HG02970 (cell line): Measurements from ENCODE around the gene CTSE.

Source experiments
- ATAC-seq: cut with Tn5 transposase; IDR thresholded peaks from one replicate; pipeline ENCODE4 v1.9.1; 2021; ENCODE audit warnings: mild to moderate bottlenecking, moderate library complexity, moderate number of reproducible peaks; ENCODE audit not compliant: unreplicated experiment, low FRiP score

Gene CTSE

DNA sequence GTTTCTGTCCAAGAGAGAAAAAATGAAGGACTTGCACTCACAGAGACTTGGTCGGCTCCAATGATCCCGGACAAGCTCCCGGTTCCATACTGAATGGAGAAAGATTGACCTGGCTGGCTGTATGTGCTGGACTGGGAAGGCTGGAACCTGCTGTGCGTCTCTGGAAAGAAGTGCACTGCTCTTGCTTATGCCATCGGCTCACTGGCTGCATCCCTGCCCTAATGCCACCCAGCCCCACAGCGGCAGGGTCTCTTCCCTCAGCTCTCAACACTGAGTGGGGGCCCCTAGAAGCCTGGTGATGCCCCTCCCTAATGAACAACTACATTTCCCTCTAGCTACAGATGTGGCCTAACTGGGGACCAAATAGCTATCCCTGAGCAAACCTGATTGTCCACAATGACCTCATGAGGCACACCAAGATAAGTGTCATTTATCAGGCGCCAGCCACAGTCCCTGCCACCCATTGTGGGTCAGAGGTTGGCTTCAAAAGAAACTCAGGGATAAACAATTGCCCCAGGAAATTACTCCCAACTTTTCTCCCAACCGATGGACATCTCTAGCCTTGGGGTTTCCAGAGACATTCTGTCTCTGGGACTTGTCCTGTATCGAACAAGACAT lies 2.6 kb downstream of the CTSE start:
- no peak for ATAC-seq

DNA sequence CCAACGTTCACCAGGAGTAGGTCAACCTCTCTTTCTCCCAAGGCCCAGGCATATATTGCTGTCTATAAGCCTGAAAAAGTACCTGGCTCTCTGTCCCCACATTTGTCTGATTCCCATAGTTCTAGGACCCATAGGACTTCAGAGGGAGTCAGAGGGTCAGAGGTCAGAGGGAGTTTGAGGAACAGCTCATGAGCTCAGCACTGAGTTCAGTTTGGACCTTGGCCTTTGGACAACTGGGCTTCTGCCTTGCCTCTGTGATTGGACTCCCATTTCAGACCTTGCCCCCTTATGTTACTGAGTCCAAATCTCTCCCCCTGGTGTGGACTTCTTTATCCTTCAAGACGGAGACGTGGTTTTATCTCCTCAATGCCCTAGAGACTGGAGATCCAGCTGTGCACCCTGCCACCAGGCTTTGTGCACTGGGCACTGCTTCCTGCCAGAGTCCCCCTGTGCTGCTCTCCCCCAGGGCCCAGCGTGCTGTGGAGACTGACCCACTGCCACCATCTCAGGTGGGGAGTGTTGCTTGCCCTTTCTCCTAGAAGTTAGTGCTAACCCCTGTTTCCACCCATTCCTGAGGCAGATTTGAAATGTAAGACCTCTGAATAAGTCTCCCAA lies 3.2 kb downstream of the CTSE start:
- no peak for ATAC-seq

DNA sequence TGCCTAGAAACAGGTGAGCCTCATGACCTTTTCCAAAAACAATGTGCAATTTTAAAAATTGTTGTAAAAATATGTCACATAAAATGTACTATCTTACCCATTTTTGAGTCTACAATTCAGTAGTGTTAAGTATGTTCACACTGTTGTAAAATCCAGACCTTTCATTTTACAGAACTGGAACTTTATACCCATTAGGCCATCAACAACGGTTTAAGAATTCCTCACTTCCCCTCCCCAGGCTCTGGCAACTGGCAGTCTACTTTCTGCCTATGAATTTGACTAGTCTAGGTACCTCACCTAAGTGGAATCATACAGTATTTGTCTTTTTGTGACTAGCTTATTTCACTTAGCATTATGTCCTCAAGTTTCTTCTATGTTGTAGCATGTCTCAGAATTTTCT lies 8.6 kb downstream of the CTSE start:
- no peak for ATAC-seq

DNA sequence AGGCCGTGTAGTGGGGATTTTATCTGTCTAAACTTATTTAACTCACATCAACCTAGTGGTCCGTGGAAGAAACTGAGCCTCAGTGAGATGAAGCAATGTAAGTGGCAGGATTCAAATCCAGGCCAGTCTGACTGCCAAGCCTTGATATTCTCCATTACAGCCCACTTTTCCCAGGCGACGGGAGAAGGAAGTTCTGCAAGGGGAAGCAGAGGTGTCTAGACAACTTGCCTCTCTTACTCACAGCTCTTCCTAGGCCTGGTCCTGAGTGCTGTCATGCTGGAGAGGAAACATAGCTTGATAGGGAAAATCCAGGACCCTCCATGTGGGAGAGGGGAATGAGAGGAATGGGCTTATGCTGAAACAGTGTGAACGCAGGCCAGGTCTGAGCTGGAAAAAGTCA lies 9.1 kb downstream of the CTSE start:
- ATAC-seq = no peak

DNA sequence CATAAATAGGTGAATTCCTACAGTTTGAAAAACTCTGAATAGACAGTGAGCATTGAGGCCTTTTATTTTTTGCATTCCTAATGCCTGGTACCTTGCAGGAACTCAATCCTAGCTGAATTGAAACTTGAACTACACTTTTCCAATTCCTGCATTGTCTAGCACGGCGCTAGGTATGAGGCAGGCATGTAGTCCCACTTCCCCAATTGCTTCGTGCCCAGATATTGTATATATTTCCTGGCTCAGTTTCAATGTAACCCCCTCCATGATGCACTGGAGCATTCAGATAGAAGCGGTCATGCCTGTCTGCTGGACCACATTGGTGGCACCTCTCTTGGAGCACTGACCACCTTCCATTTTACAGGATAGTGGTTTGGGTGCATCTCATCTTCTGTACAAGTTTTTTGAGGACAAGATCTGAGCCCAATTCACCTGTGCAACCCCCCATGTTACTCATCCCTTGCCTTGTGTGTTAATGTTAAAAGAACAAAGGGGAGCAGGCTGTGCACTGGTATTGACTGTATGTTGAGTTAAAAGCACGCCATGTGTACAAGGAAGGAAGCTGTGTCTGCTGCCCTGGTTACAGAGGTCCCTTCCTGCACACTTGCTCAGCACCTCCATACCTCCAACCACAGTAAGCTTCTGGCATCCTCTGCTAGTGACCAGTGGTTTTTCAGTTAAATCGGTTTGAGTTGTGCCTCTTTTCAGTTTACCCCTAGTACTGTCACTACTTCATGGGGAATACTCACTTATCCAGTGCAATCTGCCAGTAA lies 10.5 kb downstream of the CTSE start:
- no peak for ATAC-seq

DNA sequence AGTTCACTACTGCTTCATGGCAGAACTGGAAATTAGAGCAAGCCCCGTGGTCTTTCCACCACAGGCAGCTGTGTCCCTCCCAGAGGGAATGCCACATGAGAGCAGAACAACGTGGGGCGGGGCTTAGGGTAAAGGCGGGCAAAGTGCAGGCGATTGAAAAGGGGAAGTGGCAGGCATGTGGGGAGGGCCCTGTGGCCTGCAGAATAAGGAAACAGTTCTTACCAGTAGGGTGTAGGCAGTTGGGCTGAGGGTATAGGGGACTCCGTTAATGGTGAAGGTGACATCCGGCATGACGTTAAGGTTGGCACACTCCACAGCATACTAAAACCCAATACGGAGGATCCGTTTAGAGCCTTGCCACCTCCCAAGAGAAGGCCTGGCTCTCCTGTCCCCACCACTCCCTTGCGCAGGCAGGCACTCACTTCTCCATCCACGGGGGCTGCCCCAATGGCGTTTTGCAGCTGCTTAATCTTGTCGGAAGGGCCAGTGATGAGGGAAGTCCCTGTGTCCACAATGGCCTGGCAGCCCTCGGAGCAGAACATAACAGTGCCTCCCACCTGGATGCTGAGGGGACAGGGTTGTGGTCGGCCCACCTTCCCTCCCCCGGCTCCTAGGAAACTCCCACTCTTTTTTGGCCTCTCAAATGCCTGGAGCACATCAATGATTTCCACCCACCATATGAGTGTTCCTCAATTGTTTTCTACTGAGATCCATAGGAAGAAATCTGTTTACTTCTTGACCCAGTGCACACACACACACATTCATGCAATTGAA lies 11.4 kb downstream of the CTSE start:
- ATAC-seq = no peak

DNA sequence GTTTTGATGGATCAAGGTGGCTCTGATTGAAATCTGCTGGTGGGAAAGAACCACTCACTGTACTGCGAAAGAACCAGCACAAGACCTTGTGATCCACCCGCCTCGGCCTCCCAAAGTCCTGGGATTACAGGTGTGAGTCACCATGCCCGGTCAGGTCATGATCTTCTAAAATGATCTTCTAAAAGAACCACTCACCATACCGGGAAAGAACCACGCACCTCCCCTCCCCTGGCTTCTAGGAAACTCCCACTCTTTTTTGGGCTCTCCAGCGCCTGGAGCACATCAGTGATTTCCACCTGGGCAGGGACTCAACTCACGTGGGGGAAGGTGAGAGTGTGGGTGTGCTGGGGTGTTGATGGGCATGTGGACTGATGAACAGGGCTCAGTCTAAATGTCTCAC lies 12.6 kb downstream of the CTSE start:
- no peak for ATAC-seq

DNA sequence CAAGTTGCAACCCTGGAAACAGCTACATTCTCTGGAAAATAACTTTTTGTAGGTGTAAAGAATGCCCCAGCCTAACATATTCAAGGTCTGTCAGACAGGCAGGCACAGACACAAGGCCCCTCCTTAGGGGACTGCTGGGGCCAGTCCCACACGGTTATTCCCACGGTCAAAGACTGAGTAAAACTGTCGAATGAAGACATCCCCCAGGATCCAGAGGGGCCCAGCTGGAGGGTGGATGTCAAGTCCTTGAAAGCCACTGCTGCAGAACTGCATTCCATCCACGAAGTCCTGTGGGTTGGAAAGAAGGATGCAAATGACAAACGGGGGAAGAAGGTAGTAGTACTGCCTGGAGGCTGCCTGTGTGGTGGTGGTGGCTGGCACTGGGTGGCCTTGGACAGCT lies 13.6 kb downstream of the CTSE start:
- ATAC-seq = no peak

DNA sequence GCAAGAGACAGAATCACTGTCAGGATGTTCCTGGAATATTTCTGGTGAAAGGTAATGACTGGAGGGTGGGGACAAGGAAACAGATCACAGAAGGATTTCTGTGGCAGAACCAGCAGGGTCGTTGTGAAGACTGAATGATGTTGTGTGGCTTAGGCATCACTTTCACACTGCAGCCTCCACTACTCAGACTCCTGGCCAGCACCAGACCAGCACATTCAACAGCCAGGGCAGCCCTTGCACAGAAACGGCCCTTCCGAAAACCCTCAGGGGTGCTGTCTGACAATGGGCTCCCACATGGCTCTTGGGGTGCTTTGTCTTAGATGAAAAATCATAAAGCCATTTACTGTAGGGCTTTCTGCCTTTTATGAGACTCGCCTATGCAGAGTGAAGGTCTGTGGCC lies 16.7 kb downstream of the CTSE start:
- no peak for ATAC-seq

DNA sequence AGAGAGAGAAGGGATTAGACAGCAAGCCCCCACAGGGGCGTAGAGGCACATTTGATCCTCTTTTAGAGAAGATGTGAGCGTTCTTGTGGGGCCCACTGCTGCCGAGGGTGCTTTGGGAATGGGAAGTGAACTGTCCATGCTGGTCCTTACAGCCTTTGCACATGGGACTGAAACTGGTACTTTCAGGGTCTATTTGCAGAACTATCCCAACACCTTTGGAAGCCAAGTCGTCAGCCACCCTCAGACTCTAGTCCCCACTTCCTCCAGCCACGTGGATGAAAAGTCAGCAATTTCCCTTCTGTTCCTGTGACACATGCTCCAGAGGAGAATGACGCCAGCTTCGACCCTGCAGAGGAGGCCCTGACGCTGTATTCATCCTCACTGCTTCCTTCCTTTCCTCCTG lies 17.9 kb downstream of the CTSE start:
- ATAC-seq = no peak

DNA sequence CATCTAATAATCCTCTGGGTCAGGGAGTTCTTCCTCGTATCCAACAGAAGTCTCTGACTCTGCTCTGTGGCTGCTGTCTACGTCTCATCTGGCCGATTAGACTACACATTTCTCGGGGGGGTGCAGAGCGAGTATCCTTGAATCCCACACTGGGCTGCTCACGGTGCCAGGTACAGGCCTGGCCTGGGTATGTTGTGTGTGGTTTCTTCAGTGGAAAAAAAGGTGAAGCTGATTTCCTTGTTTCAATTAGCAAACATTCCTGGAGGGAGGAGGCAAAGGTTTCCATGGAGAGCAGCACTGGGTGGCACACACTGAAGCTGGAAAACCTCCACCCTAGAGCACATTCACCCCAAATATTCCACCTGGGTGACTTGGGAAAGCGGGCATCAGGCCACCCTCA lies 18.5 kb downstream of the CTSE start:
- no peak for ATAC-seq

DNA sequence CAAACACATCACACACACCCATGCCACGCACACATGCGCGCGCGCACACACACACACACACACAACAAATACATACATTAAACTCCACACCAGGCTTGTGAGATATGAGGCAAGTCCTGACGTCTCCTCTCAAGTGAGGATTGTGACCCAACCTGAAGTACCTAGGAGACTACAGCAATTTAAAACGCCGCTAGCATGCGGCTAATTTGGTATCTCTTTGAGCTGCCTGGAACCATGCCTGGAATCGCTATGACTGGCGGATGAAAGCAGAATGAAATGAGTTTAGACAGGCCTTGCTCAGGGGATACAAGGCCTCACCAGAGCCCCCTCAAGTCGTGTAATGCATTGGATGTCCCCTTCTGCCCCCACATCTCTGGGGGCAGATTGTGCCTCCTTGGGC lies 18.9 kb downstream of the CTSE start:
- no peak for ATAC-seq

DNA sequence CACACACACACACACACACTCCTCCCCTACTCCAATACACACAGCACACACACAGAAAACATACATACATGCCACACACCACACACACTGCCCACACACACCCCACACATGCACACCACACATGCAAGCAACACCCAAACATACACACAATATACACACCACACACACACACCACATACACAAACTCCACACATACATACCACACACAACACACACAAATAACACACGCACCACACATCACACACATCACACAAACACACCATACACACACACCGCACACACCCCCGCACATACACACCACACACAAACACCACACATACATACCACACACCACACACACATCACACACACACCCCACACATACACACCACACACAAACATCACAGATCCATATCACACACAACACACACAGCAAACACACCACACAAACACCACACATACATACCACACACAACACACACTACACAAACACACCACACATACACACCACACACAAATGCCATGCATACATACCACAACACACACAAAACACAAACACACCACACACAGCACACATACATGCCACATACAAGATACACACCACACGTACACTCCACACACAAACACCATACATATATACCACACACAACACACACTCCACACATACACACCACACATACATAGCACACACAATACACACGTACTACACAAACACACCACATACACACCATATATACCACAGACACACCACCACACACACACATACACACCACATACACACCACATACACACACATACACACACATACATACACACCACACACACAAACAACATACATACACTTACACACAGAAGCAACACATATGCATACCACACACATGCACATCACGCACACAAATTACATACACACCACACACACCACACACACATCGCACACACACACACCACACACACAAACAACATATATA lies 19.6 kb downstream of the CTSE start:
- no peak for ATAC-seq

DNA sequence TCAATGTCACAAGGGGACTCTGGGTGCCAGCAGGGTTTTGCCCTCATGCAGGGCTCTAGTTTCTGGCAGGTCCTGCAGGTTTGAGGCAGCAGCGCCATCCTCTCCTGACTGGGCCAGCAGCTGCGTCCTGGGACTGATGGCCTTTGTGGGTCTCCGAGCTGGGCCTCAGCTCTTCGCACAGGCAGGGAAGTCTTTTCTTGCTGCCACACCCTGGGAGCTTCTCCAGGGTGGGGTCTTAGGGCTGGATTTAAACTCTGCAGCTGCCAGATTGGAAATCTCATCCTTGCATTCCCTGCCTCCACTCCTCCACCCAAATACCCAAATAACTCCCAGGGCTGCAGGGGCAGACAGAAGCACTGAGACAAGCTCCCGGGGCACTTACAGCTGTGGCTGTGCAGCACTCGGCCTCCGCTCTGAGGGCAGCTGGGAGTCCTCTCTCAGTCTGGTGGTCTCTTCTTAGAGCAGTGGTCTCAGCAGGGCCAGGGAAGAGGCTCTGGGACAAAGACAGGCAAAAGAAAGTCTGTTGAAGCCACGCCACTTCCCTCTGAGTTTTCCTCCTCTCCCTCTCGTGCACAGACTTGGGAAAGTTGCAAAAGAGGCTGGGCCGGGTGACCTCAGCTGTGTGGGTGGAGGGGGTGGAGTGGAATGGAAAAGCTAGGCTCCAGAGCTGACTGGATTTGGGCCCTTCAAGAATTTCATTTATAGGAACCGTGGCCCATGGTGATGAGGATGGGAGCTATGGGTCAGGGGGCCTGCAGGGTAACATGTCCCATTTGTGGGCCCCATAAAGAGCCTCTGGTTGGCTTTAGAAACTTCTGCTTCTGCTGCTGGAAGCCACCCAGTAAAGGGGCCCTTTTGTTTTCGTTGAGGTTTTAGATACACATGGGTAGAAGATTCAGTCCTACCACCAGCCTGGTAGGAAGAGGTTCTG lies 20.6 kb downstream of the CTSE start, which contains the start of gene RAB7B:
TSS of gene RAB7B (minus strand) at position 525 of the 931 bp plus-strand sequence. CDS start 9,260 bp downstream, outside the sequence.
- ATAC-seq = no peak

DNA sequence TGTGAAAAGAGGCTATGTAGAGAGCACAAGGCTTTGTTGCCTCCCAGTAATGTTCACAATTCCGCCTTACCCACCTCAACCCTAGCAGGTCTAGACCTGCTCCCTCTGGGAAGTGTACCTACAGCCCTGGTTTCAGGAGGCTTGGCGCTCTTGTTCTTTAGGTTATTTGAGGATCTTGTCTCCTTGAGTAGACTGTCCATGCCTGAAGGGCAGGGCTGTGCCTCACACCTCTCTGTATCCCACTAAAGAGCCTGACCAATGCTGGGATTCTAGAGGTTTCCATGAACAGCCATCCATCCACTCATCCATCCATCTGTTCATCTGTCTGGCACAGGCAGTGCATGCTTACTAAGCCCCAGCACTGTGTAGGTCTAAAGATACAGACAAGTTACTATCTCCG lies 21.5 kb downstream of the CTSE start:
- ATAC-seq = no peak

DNA sequence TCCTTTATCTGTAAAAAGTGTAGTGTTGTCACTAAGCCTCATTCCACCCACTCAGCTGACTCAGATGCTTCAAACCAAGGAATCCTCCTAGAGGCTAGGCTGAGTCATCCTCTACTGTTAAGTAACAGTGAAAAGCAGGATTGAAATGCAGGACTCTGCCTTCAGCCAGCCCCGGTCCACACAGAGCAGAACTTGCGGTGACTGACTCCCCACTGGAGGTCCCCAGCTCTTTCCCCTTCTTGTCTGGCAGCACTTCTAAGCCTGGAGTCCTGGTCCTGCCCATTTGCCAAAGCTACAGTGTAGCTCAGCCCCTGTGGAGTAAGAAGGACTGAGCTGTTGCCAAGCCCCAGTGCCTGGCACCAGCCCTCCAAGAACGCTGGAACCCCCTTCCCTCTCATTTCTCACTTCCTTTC lies 22.2 kb downstream of the CTSE start:
- ATAC-seq = no peak

DNA sequence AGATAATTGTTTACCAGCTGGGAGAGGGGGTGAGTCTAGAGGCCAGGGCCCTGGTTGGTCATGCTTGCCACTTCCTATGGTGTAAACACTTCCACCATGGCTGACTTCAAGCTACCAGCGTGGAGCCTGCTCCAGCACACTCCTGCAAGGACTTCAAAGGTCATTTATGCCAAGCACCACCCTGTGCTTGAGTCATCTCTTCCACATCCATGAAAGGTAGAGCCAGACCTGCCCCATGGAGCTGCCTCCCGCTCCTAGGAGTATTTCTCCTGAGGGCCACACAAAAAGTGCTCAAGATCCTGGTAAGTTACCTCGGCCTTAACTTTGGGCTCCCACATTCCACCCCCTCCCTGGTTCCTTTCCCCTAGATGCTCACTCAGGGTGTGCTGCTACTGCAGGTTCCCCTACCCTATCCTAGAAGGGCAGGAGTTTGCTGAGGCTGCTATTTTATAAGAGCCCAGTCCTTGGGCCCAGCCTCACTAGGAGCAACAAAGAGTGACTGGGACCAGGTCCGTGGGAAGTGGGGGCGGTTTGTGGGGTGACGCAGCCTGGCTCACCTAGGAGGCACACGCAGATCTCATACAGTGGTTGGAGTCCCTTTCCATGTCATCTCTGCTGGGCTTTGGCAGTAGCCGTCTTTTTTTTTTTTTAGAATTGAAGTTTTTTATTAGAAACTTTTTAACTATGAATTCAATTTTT lies 22.9 kb downstream of the CTSE start:
- no peak for ATAC-seq
